ENCODE data around the gene HOXA4. TPM values are rescaled to one million over a fixed set of nuclear protein-coding genes. Genes with fewer than 3 reads are reported as not detected.

The HOXA4 gene
- total RNA-seq, 4 donors from 2014 or later: 0.56 to 2.1 (median 1.3) TPM

DNA sequence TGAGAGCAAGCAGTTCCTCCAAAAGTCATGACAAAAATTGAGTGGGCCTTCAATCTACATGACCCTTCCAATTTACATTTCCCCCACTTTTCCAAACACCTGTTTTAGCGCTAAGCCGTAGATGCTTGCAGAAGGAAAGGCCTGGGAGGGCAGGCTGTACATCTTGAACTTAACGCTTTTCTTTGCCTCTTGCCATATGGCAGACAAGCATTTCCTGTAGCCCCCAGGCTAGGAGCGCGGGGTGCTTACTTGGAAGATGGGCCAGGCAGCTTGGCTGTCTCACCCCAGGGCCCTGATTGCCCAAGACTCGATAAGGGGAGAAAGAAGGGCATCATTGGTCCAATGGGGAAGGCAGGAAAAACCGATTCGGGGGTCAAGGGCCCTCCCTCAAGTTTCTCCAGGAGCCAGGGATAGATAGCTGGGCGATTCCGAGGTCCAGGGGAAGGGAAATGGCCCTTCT is 41.8 kb upstream of the HOXA4 start:
- H3K4me3 ChIP-seq (replicated peaks in 1 of 3): no peak overlapping the region
- peaks cover 14 to 30% of the 10 kb centered on the region in 2 donors for H3K4me1 ChIP-seq
- H3K36me3 ChIP-seq: no peaks in the 10 kb centered on the region
- 12 to 18% methylated on average over 10 of the region's 10 CpGs for WGBS, 2 donors
- TF ChIP-seq POLR2A (IDR thresholded peaks at IDR 0.05): no peak
- TF ChIP-seq, protein P1, sequence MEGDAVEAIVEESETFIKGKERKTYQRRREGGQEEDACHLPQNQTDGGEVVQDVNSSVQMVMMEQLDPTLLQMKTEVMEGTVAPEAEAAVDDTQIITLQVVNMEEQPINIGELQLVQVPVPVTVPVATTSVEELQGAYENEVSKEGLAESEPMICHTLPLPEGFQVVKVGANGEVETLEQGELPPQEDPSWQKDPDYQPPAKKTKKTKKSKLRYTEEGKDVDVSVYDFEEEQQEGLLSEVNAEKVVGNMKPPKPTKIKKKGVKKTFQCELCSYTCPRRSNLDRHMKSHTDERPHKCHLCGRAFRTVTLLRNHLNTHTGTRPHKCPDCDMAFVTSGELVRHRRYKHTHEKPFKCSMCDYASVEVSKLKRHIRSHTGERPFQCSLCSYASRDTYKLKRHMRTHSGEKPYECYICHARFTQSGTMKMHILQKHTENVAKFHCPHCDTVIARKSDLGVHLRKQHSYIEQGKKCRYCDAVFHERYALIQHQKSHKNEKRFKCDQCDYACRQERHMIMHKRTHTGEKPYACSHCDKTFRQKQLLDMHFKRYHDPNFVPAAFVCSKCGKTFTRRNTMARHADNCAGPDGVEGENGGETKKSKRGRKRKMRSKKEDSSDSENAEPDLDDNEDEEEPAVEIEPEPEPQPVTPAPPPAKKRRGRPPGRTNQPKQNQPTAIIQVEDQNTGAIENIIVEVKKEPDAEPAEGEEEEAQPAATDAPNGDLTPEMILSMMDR (IDR thresholded peaks at IDR 0.05): no peak
- peaks cover 93% of the 10 kb centered on the region for H3K27me3 ChIP-seq
- intact Hi-C loops (cut with DNase I): loop anchor here (10.0 kb wide), 1 partner anchor 1088 kb away; no protein-coding TSS in a partner anchor
- no peaks in the 10 kb centered on the region for H3K9me3 ChIP-seq
- no peak overlapping the region for H3K27ac ChIP-seq
- no peak for DNase-seq

GRCh38 chr7:27171637-27172314 is 41.2 kb upstream of the HOXA4 start:
- H3K27ac ChIP-seq: no peak overlapping the region
- TF ChIP-seq, protein P1 (IDR thresholded peaks at IDR 0.05): no peak
- no peak for TF ChIP-seq POLR2A (IDR thresholded peaks at IDR 0.05)
- intact Hi-C loops (cut with DNase I): loop anchor here (10.0 kb wide), 1 partner anchor 1087 kb away; no protein-coding TSS in a partner anchor
- H3K36me3 ChIP-seq: no peaks in the 10 kb centered on the region
- no peak for DNase-seq
- no peaks in the 10 kb centered on the region for H3K9me3 ChIP-seq
- H3K27me3 ChIP-seq: peaks cover 97% of the 10 kb centered on the region
- peaks cover 14 to 30% of the 10 kb centered on the region in 2 donors for H3K4me1 ChIP-seq
- WGBS, 2 donors: 9 to 12% methylated on average over 30 of the region's 30 CpGs
- H3K4me3 ChIP-seq (replicated peaks in 1 of 3): no peak overlapping the region

- no peak for DNase-seq
- no peak overlapping the region for H3K27ac ChIP-seq
- H3K36me3 ChIP-seq: no peaks in the 10 kb centered on the region
- no peaks in the 10 kb centered on the region for H3K9me3 ChIP-seq
- intact Hi-C loops (cut with DNase I): loop anchor here (10.0 kb wide), 1 partner anchor 1086 kb away; no protein-coding TSS in a partner anchor
- no peak overlapping the region for H3K4me3 ChIP-seq (replicated peaks in 1 of 3)
- TF ChIP-seq POLR2A (IDR thresholded peaks at IDR 0.05): no peak
- TF ChIP-seq, protein P1 (IDR thresholded peaks at IDR 0.05): no peak
- peaks cover 14 to 33% of the 10 kb centered on the region in 2 donors for H3K4me1 ChIP-seq
- H3K27me3 ChIP-seq: peaks cover 97% of the 10 kb centered on the region
- 9 to 22% methylated on average over 8 of the region's 8 CpGs for WGBS, 2 donors
Measured at GRCh38 chr7:27171325-27171636, 40.7 kb upstream of the HOXA4 start.

DNA sequence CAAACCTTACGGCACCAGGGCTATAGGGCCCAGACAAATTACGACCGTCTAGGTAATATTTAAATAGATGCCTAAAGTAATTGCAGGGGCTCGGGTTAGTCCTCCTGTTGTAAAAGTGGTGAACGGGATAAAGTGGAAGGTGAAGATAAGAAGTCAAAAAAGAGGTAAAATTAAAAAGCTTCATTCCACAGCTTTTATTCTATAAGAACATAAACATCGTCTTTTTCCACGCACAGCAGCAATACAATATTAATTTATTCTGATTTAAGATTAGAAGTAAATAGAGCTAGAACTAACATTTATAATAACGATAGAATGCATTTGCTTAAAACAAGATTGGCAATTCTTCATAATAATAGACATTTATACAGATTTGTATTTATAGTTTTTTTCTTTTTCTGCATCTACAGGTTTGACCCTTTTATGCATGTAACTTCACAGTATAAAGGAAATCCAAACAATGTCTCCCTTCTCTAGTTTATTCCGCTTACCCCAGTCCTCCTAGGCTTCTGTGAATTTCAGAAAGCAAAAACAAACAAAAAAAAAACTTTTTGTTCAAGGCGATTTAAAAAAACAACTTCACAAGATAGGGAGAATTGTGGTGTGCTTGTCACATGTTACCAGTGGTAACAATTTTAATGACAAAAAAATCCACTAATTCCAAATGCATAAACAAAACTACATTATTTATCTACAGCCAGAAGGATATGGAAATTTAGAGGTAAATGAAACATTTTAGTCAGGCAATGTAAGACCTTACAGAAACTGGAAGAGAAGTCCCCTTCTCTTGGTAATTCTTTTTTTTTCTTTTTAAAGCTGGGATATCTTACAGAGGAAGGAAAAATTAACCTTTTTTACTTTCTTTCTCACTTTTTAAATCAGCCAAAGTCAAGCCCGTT is 40.1 kb upstream of the HOXA4 start:
- Histone ChIP-seq H3K9me3 (no peaks in the 10 kb centered on the region), H3K27me3 (peaks cover 97% of the 10 kb centered on the region), H3K36me3 (no peaks in the 10 kb centered on the region), H3K4me3 (replicated peaks in 1 of 3) (no peak overlapping the region), H3K27ac (no peak overlapping the region), H3K4me1 (peaks cover 14 to 35% of the 10 kb centered on the region in 2 donors)
- no peak for DNase-seq
- WGBS, 2 donors: 18 to 20% methylated on average over 11 of the region's 11 CpGs
- no peak for TF ChIP-seq POLR2A (IDR thresholded peaks at IDR 0.05)
- TF ChIP-seq, protein P1 (IDR thresholded peaks at IDR 0.05): no peak
- intact Hi-C loops (cut with DNase I): loop anchor here (10.0 kb wide), 1 partner anchor 1086 kb away; no protein-coding TSS in a partner anchor
